HG02981 (cell line): ENCODE measurements around the gene SF3A2.
A peak's percentile ranks its signal among the peaks of the same experiment; 100 is the strongest.

Source experiments
- ATAC-seq: cut with Tn5 transposase; IDR thresholded peaks from one replicate; pipeline ENCODE4 v1.9.1; 2021; ENCODE audit warnings: mild to moderate bottlenecking, moderate library complexity; ENCODE audit not compliant: unreplicated experiment

SF3A2 gene

DNA sequence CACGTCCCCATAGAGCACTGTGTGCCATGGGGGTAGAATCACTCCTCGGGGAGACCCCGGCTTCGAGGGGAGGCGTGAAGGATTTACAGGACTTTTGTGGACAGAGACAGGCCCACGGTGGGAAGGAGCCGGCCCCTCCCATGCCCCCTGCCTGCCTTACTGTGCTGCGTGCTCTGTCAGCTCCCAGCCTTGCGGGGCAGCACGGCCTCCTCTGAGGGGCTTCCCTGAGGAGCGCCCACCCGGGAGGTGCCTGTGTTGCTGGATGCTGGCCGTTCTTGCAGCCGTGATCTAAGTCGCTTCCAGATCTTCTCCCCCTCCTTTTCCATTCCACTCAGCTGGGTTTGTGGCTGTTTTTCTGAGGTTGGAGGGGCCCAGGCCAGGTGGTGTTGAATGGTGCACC, 29.6 kb upstream of the SF3A2 start:
- ATAC-seq = no peak

- ATAC-seq = no peak
These were observed 28.4 kb upstream of the SF3A2 start for GRCh38 chr19:2207991-2208860.

GRCh38 chr19:2208975-2209374, 27.6 kb upstream of the SF3A2 start:
- ATAC-seq = no peak

- no peak for ATAC-seq
These were observed 27.2 kb upstream of the SF3A2 start for GRCh38 chr19:2209408-2209807.

DNA sequence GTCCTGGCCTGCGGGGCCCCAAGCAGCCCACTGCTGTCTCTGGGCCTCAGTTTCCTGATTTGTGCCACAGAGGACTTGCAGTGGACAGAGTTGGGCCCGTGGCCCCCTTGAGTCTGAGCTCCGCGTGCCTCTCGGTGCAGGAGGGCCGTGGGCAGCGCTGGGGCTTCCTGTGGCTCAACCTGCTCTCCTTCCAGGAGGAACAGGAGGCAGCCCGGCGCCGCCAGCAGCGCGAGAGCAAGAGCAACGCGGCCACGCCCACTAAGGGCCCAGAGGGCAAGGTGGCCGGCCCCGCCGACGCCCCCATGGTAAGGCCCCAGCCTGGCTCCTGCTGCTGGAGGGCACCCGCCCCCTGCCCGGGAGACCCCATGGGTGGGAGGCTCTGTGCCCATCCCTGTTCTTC, 26.4 kb upstream of the SF3A2 start:
- ATAC-seq = no peak

- no peak for ATAC-seq
These were observed 25.5 kb upstream of the SF3A2 start for GRCh38 chr19:2210987-2211740.

GRCh38 chr19:2212861-2213711, 23.5 kb upstream of the SF3A2 start:
- ATAC-seq = no peak

DNA sequence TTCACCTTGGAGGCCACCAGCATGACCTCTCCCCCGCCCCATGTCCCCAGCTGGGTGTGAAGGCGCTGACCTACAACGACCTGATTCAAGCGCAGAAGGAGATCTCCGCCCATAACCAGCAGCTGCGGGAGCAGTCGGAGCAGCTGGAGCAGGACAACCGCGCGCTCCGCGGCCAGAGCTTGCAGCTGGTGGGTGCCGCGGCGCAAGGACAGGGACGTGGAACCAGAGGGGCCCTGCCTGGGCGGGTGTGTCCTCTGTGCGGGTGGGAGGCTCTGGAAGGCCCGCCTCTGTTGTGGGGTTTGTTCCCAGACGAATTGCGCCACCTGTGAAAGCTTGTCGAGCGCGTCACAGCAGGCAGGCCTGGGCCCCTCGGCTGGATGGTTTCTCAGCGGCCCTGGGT, 22.8 kb upstream of the SF3A2 start:
- ATAC-seq = no peak

- ATAC-seq = no peak
These were observed 22.4 kb upstream of the SF3A2 start for GRCh38 chr19:2214251-2214650.

- no peak for ATAC-seq
These were observed 21.3 kb upstream of the SF3A2 start for GRCh38 chr19:2215281-2215751.

DNA sequence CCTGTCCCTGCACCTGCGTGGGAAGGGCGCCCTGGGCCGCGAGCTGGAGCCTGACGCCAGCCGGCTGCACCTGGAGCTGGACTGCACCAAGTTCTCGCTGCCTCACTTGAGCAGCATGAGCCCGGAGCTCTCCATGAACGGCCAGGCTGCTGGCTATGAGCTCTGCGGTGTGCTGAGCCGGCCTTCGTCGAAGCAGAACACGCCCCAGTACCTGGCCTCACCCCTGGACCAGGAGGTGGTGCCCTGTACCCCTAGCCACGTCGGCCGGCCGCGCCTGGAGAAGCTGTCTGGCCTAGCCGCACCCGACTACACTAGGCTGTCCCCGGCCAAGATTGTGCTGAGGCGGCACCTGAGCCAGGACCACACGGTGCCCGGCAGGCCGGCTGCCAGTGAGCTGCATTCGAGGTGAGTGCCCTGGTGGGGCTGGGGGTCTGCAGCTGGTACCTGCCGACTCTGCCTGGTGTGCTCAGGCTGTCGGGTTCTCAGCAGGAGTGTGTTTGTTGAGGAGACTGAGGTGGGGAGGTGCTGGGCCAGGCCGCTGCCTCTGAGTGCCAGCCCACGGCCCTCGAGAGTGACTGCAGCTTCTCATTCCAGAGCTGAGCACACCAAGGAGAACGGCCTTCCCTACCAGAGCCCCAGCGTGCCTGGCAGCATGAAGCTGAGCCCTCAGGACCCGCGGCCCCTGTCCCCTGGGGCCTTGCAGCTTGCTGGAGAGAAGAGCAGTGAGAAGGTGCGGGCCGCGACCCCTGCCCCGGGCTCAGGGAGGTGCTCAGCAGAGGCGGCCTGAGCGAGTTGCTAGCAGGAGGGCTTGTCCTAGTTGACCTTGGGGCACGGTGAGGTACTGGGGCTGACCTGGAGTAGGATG, 20.0 kb upstream of the SF3A2 start:
- ATAC-seq = no peak

DNA sequence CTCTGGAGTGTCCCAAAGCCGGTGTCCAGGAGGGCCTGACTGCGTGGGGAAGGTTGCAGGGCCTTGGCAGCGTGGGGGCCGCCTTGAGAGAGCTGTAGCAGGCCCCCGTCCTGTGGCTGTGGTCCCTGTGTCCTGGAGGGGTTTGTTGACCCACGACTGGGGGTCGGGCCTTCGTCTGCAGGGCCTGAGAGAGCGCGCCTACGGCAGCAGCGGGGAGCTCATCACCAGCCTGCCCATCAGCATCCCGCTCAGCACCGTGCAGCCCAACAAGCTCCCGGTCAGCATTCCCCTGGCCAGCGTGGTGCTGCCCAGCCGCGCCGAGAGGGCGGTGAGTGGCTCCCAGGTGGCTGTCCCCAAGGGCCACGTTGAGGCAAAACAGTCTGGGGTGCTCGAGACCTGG, 19.0 kb upstream of the SF3A2 start:
- ATAC-seq = no peak

- no peak for ATAC-seq
These were observed 16.9 kb upstream of the SF3A2 start for GRCh38 chr19:2219726-2220125.

- ATAC-seq = no peak
These were observed 15.3 kb upstream of the SF3A2 start for GRCh38 chr19:2221250-2221831.

DNA sequence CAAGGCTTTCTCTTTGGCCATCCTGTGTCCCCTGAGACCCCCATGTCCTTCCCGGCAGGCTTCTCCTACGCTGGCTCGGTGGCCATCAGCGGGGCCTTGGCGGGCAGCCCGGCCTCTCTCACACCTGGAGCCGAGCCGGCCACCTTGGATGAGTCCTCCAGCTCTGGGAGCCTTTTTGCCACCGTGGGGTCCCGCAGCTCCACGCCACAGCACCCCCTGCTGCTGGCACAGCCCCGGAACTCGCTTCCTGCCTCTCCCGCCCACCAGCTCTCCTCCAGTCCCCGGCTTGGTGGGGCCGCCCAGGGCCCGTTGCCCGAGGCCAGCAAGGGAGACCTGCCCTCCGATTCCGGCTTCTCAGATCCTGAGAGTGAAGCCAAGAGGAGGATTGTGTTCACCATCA, 14.7 kb upstream of the SF3A2 start:
- ATAC-seq = no peak

GRCh38 chr19:2223391-2223790, 13.2 kb upstream of the SF3A2 start:
- no peak for ATAC-seq

GRCh38 chr19:2223959-2224358, 12.7 kb upstream of the SF3A2 start:
- ATAC-seq = peak; percentile 64

GRCh38 chr19:2224754-2225349, 11.8 kb upstream of the SF3A2 start:
- no peak for ATAC-seq

DNA sequence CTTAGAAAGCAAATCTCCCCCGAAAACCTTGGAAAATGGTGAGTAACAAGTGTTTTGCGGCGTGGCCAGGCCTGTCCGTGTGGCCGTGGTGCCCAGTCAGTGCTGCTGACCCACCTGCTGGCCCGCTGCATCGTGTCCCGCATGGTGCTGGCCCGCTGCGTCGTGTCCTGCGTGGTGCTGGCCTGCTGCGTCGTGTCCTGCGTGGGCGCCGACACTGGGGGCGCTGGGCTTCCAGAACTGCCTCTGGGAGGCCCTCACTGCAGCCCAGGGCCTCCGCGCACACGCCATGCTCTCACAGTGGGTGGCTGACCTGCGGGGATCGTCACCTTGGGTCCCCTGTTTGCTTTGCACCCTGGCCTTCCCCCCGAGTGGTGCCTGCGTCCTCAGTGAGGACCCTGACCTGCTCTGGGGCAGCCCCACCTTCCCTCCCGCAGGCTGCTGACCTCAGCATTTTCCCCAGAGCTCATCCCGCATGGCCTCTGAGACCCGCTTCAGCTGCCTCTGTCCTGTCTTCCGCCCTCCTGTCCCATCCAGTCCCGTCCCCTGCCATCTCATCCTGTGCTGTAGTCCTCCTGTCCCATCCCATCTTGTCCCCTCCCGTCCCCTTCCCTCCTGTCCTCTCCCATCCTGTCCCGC, 11.1 kb upstream of the SF3A2 start:
- ATAC-seq = no peak
